Ramos (cell line): ENCODE results near the gene PRR14L.

ENCODE experiments used
- in situ Hi-C: fragments of 300-500 bp; cut with MboI; formaldehyde crosslinking; loops from one replicate; pipeline ENCODE4 v1.14.3; 2022; ENCODE audit warnings: low sequenced_read_pairs; ENCODE audit not compliant: unreplicated experiment

The PRR14L gene

GRCh38 chr22:31650391-31650790 lies 99.5 kb downstream of the PRR14L start:
- in situ Hi-C loops = loop anchor here (25.0 kb wide), 2 partner anchors 612 to 812 kb away; partner anchors contain the start of genes BPIFC, FBXO7 and SLC5A4

- in situ Hi-C loops = no loop called here
Measured at GRCh38 chr22:31647523-31648320, 102.2 kb downstream of the PRR14L start.

GRCh38 chr22:31647066-31647465 lies 102.9 kb downstream of the PRR14L start:
- in situ Hi-C loops = no loop called here

GRCh38 chr22:31646186-31647019 lies 103.5 kb downstream of the PRR14L start:
- in situ Hi-C loops = no loop called here

- in situ Hi-C loops = no loop called here
Measured at GRCh38 chr22:31639436-31640039, 110.4 kb downstream of the PRR14L start.

GRCh38 chr22:31637891-31638618 lies 111.9 kb downstream of the PRR14L start:
- in situ Hi-C loops = no loop called here

GRCh38 chr22:31637447-31637890 lies 112.5 kb downstream of the PRR14L start:
- in situ Hi-C loops = no loop called here

- in situ Hi-C loops = no loop called here
Measured at GRCh38 chr22:31635638-31636306, 114.2 kb downstream of the PRR14L start.

- in situ Hi-C loops = no loop called here
Measured at GRCh38 chr22:31631436-31631835, 118.5 kb downstream of the PRR14L start.
